A549 (cell line): ENCODE measurements around the gene ITPKB.

ENCODE experiments used
- CHD2 ChIP-seq: fragments of 150-350 bp; IDR thresholded peaks from 2 replicates; pipeline ENCODE4 v1.6.1; 2014; ENCODE audit warnings: low read length; ENCODE audit not compliant: partially characterized antibody
- FOSB ChIP-seq: fragments of 250-450 bp; sonication (Bioruptor Pico); IDR thresholded peaks from 2 replicates; pipeline ENCODE4 v1.5.0; 2020; ENCODE audit warnings: mild to moderate bottlenecking, moderate library complexity
- JUN ChIP-seq, 2 experiments: fragments of >200 bp; sonication (Bioruptor Twin); formaldehyde crosslinking; IDR thresholded peaks; 2 replicates in 1 of 2; 3 replicates in 1 of 2; pipeline ENCODE4 v1.6.1; 2016 to 2017
- MYC ChIP-seq: IDR thresholded peaks from 2 replicates; pipeline ENCODE4 v1.6.1; 2012; ENCODE audit warnings: mild to moderate bottlenecking, inconsistent platforms, low read length, improper control_type of control experiment, borderline replicate concordance
- POLR2A ChIP-seq: IDR thresholded peaks from 2 replicates; pipeline ENCODE4 v1.6.1; 2012; ENCODE audit warnings: mild to moderate bottlenecking, low read length
- SMC3 ChIP-seq: fragments of >200 bp; sonication (Bioruptor Twin); formaldehyde crosslinking; IDR thresholded peaks from 3 replicates; pipeline ENCODE4 v1.6.1; 2018; ENCODE audit warnings: inconsistent platforms
- TF ChIP-seq, protein P1 (sequence below): fragments of >200 bp; sonication (Bioruptor Twin); formaldehyde crosslinking; IDR thresholded peaks from 3 replicates; pipeline ENCODE4 v1.5.1; 2016
- TF ChIP-seq, protein P2 (sequence below): IDR thresholded peaks from 2 replicates; pipeline ENCODE4 v1.6.1; 2012

DNA sequence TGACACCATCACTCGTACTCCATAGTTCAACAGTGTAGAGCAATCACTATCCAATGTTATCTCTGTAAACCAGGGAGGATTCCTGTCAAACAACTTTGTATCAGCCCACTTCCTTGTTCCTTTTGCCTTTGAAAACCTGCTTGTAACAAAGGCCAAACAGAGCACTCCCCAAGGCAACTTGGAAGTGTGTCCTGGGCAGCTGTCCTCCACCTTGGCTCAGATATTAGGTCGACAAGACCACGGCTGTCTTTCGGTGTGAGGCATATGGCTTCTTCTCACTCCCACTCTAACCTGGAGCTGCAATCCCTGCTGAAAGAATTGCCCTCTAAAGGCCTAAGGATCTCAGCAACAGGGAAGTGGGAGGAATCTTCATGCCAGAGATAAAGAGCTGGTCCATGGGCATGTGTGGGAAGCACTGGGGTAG is 66.7 kb downstream of the ITPKB start:
- TF ChIP-seq JUN (IDR thresholded peaks at IDR 0.05) (no peak), CHD2 (no peak), FOSB (CRISPR knock-in tag) (no peak), POLR2A (no peak), MYC (no peak), SMC3 (no peak)
- TF ChIP-seq, protein P1, sequence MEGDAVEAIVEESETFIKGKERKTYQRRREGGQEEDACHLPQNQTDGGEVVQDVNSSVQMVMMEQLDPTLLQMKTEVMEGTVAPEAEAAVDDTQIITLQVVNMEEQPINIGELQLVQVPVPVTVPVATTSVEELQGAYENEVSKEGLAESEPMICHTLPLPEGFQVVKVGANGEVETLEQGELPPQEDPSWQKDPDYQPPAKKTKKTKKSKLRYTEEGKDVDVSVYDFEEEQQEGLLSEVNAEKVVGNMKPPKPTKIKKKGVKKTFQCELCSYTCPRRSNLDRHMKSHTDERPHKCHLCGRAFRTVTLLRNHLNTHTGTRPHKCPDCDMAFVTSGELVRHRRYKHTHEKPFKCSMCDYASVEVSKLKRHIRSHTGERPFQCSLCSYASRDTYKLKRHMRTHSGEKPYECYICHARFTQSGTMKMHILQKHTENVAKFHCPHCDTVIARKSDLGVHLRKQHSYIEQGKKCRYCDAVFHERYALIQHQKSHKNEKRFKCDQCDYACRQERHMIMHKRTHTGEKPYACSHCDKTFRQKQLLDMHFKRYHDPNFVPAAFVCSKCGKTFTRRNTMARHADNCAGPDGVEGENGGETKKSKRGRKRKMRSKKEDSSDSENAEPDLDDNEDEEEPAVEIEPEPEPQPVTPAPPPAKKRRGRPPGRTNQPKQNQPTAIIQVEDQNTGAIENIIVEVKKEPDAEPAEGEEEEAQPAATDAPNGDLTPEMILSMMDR: no peak
- TF ChIP-seq, protein P2, sequence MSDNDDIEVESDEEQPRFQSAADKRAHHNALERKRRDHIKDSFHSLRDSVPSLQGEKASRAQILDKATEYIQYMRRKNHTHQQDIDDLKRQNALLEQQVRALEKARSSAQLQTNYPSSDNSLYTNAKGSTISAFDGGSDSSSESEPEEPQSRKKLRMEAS: no peak
